ENCODE results near the gene DMGDH.
"Not testable (repeated sequence)": the region's sequence is repeated elsewhere in the genome, so short reads cannot be mapped to it uniquely, and the experiment has no call there.

DMGDH gene

DNA sequence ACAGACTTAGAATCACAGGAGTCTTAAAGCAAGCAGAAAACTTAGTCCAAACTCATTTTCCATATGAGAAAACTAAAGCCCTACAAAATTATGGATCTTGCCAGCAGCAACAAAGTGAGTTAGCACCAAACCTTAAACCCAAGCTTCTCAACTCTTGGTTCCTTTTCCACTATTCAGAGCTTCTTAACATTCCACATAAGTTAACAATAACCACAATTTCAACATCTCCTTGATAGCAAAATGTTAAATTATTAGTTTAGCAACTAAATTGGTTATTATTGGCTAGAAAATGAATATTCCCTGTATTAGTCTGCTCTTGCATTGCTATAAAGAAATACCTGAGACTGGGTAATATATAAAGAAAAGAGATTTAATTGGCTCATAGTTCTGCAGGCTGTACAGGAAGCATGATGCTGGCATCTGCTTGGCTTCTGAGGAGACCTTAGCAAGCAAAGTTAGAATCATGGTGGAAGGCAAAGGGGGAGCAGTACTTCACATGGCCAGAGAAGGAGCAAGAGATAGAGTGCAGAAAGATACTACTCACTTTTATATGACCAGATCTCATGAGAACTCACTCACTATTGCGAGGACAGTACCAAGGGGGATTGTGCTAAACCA is 58.1 kb downstream of the DMGDH start:
- DNase-seq = no peak

GRCh38 chr5:79008362-79008761 is 61.1 kb downstream of the DMGDH start:
- DNase-seq = no peak

- no peak for DNase-seq
Measured at GRCh38 chr5:79007872-79008271, 61.6 kb downstream of the DMGDH start.

- no peak for DNase-seq
Measured at GRCh38 chr5:79005936-79006631, 63.4 kb downstream of the DMGDH start.

DNA sequence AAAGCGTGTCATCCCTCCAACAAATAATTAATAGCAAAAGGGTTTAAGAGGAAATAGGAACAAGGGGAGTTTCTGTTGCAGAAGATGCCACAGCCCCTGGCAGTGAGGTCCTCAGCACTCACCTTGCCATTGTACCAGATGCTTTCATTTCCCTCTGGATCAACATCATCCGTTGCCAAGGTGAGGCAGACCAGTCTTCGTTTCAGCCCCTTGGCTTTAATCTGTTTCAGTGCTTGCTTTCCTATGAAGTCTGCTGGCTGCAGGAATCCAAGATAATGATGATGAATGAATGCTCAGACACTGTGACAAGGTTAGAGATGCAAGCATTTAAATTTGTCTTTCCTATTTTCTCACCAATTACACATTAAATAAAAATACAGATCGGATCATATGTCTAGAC is 64.3 kb downstream of the DMGDH start:
- no peak for DNase-seq

GRCh38 chr5:79002374-79002773 is 67.1 kb downstream of the DMGDH start:
- DNase-seq = no peak

DNA sequence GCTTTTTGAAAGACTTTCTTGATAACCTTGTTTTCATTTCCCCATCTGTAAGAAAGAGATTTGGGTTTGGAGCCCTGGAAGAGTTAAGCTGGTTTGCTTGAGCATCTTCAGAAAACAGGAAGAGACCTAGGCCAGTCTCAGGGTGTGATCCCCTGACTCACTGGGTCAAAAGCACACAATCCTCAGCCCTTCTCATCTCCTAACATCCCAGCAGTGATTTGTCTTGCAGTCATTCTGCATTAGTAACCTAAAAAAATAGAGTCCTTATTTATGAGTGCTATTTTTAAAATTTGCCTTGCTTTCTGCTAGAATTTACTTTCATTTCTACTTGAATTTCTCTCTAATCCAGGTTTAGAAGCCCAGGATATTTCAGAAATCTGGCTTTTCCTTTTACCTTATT is 68.0 kb downstream of the DMGDH start:
- no peak for DNase-seq

DNA sequence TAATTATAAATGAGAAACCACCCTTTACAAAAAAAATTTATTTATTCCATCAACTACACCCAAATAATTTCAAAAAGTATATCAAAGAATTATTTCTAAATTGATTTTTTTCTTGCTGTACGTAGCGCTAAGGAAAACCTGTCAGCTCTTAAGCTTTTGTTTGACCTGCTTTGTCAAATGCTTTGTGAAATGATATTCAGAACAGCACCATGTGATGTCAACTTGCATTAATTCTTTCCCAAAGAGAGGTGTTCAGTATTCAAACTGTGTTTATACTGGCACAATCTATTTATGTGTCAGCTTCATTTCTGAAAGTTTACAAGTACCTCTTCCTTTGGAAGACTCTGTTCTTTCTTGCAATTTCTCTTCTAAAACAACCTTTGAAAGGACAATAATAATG is 72.4 kb downstream of the DMGDH start:
- DNase-seq = no peak

- DNase-seq = no peak
Measured at GRCh38 chr5:78995521-78996007, 73.9 kb downstream of the DMGDH start.

- no peak for DNase-seq
Measured at GRCh38 chr5:78993165-78993564, 76.3 kb downstream of the DMGDH start.

DNA sequence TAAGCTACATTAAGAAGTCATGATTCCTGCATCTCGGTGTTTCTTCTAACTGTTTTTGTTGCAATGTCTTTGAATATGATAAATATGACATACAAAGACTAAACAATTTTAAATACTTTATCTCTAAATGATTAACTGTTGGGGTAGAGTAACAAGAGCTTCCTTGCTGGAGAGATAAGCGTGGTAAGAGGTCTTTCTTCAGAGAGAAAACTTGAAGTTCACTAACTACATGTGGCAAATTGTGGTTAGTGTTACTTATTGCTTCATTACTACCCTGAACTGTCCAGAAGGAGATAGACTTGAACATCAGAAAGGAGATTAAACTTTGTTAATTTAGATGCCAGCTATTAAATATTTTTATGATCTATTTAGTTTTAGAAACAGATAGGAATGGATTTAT is 77.3 kb downstream of the DMGDH start:
- DNase-seq = no peak

GRCh38 chr5:78989080-78989479 is 80.4 kb downstream of the DMGDH start:
- DNase-seq = no peak

DNA sequence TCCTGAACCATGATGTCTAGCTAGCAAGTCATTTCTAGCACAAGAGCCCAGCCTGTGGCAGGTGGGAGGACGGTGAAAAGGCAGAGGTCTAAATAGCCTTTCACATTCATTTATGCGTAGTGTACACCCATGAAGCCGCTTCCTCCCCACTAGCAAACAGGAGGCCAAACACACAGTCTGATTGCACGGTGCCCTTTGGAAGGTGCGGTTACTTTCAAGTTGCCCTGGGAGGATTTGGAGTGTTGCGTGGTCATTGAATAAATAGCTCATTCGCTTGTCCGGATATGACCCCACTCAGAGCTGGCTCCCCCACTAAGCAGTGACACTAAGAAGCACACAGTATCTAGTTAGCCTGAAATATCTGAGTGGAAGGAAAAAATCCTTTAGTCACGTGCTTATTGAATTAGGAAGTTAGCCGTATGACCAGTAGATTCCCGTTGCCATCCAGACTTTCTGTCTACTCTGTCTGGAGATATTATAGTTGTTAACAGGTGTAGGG is 83.7 kb downstream of the DMGDH start:
- peak; percentile 63 to 70 for DNase-seq

GRCh38 chr5:78985116-78985724 is 84.3 kb downstream of the DMGDH start, which contains the start of gene ARSB:
Gene ARSB (minus strand): TSS chr5:78985310. CDS start chr5:78985248, 62 bp downstream.
- peak; percentile 62 to 68 for DNase-seq

DNA sequence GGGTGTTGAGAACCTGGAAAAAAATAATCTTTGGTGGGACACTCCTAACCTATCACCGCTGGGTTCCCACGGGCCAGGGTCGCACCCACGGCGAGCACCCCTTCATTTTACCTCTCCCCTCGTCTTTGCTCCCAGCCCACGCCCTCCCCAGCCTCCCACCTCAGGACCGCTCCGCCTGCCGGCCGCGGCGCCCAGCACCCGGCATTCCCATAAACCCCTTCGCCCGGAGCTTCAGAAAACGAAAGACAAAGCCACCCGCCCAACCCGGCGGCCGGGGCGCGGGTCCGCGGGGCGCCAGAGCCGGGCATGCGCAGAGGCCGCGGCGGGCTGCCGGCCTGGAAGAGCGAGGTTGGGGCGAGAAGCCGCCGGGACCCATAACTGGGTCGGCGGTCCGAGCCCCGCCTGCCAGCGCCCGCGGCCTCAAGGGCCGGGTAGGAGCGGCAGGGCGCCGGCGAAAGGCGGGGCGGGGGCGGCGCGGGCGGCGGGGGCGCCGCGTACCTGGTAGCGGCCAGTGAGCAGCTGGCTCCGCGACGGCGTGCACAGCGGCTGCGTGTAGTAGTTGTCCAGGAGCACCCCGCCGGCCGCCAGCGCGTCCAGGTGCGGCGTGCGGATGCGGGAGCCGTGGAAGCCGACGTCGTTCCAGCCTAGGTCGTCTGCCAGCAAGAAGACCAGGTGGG is 84.9 kb downstream of the DMGDH start:
- peak; percentile 75 to 82 for DNase-seq

- no peak for DNase-seq
Measured at GRCh38 chr5:78983601-78984438, 85.7 kb downstream of the DMGDH start.

DNA sequence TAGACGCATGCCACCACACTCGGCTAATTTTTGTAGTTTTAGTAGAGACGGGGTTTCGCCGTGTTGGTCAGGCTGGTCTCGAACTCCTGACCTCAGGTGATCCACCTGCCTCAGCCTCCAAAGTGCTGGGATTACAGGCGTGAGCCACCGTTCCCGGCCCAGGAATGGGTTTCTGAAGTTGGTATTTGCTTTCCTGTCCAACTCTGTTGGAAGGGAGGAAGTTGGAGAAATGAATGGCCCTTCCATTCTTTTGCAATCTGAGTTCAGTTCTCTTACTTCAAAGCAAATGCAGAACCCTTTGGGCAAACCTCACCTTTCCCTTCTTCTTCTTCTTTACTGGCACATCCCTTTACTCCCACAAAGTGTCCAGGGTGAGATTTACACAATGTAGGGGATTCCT is 86.3 kb downstream of the DMGDH start:
- not testable (repeated sequence) for DNase-seq

GRCh38 chr5:78979909-78980308 is 89.6 kb downstream of the DMGDH start:
- DNase-seq = no peak

GRCh38 chr5:78979117-78979742 is 90.2 kb downstream of the DMGDH start:
- no peak for DNase-seq

GRCh38 chr5:78975035-78975434 is 94.4 kb downstream of the DMGDH start:
- DNase-seq = no peak

DNA sequence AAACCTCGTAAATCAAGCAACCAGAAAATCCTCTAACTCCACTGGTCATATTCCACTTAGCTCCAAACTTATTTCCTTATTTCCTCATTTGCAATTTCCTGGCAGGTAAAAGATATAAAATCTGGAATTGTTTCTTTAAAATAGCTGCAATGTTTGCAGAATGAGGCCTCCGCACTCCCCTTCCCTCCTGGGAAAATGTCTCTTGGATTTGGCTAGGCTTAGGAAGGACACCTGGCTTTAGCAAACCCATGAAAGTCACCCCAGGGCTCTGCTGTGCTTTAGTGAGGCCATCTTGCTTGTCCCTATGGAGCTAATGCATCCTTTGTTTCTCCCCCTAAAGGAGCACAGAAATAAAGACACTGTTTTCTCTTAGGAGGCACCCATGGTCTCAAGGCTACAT is 94.9 kb downstream of the DMGDH start:
- no peak for DNase-seq

GRCh38 chr5:78974011-78974410 is 95.5 kb downstream of the DMGDH start:
- DNase-seq = no peak

All from activated CD4-positive, alpha-beta T cell treated with anti-CD3 and anti-CD28 coated beads, Interleukin-2, amount 50 U/mL, for 48 hours (primary cell).